ENCODE results near the gene KCNC1.

The KCNC1 gene

GRCh38 chr11:17716807-17717206 is 17.8 kb upstream of the KCNC1 start:
- DNase-seq: no peak

- DNase-seq: no peak
Measured at GRCh38 chr11:17718015-17718414, 16.6 kb upstream of the KCNC1 start.

- no peak for DNase-seq
Measured at GRCh38 chr11:17718510-17718962, 16.0 kb upstream of the KCNC1 start.

DNA sequence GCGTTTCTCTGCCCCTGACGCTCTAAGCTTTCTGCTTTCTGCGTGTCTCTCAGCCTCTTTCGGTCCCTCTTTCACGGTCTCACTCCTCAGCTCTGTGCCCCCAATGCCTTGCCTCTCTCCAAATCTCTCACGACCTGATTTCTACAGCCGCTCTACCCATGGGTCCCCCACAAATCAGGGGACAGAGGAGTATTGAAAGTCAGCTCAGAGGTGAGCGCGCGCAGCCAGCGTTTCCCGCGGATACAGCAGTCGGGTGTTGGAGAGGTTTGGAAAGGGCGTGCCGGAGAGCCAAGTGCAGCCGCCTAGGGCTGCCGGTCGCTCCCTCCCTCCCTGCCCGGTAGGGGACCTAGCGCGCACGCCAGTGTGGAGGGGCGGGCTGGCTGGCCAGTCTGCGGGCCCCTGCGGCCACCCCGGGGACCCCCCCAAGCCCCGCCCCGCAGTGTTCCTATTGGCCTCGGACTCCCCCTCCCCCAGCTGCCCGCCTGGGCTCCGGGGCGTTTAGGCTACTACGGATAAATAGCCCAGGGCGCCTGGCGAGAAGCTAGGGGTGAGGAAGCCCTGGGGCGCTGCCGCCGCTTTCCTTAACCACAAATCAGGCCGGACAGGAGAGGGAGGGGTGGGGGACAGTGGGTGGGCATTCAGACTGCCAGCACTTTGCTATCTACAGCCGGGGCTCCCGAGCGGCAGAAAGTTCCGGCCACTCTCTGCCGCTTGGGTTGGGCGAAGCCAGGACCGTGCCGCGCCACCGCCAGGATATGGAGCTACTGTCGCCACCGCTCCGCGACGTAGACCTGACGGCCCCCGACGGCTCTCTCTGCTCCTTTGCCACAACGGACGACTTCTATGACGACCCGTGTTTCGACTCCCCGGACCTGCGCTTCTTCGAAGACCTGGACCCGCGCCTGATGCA is 15.3 kb upstream of the KCNC1 start, which contains the start of gene MYOD1:
TSS of gene MYOD1 (plus strand) at position 544 of the 910 bp plus-strand sequence. CDS start at position 756, 212 bp downstream.
- peak; percentile 68 for DNase-seq

- peak; percentile 68 for DNase-seq
Measured at GRCh38 chr11:17719938-17720795, 14.4 kb upstream of the KCNC1 start.

GRCh38 chr11:17720796-17721171 is 13.8 kb upstream of the KCNC1 start:
- DNase-seq: no peak

- DNase-seq: no peak
Measured at GRCh38 chr11:17721242-17721999, 13.2 kb upstream of the KCNC1 start.

DNA sequence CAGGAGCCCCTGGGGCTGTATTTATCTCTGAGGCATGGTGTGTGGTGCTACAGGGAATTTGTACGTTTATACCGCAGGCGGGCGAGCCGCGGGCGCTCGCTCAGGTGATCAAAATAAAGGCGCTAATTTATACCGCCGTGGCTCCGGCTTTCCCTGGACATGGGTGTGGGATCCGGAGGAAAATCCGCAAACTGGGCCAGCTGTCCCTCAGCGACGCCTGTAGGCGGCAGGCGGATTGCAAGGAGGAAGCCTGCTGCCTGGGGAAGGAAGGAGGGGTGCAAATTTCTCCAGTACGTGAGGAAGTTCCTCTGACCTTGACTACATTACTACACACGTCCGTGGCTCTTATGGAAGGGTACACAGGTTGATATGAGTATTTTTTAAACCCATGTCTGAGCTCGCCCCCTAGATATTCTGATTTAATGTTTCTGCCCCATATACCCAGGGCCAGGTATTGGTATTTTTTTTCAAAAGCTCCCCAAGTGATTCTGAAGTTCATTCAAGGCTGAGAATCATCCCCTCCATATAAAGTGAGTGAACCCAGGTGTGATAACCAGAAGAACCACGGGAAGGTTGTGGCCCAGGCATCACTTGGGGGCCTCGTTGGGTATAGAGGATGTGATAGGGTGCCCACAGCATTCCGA is 12.5 kb upstream of the KCNC1 start:
- DNase-seq: peak; percentile 75

DNA sequence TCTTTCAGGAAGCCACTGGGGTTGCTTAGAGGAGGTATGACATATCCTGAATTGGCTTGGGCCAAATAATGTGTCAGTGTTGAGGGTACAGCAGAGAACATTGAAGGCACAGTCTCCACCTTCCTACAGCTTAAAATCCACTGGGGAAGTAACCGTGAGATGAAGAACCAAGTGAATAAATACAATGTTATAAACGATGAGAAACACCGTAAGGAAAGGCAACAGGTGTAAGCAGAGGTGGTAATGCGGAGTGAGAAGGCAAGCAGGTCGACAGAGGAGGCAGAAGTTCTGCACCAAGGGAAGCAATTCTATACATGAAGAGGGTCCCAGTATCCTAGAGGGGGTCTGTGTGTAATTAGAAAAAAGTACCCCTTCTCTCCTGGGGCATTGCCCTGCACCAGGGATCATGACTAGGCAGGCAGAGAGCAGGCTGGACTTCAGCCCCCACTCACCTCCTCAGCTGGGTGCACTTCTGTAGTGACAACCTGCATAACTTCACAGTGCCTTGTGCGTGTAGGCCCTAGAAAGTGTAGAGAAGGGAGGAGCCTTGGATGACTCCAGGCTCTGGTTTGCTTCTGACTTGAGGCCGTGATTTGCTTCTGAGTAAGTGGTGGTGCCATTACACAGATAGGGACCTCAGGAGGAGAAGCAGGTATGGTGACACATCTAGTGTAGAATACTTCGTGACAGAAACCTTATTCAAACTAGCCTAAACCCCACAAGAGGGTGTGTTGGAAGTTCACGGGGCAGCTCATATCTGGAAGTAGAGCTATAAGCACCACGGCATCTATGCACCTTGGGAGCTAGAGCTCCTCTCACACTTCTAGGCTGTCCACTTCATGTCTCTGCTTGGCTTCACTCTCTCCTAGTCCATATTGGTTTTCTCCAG is 10.3 kb upstream of the KCNC1 start:
- no peak for DNase-seq

DNA sequence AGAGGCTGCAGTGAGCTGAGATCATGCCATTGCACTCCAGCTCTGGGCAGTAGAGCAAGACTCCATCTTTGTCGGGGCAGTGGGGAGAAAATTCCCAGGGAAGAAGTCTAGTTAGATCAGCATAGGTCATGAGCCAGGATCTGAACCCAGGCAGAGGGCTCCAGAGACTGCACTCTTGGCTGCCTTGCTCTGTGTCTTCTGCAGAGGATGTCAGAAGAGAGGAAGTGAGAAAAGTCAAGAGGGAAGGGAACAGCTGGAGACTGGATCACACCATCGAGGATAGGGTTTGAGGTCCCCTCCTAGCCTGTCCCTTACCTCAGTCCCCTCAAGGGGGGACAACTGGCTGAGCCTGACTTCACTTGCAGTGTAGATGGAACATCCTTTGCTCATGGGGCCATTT is 9.4 kb upstream of the KCNC1 start:
- DNase-seq: no peak

- DNase-seq: no peak
Measured at GRCh38 chr11:17730137-17730536, 4.4 kb upstream of the KCNC1 start.

DNA sequence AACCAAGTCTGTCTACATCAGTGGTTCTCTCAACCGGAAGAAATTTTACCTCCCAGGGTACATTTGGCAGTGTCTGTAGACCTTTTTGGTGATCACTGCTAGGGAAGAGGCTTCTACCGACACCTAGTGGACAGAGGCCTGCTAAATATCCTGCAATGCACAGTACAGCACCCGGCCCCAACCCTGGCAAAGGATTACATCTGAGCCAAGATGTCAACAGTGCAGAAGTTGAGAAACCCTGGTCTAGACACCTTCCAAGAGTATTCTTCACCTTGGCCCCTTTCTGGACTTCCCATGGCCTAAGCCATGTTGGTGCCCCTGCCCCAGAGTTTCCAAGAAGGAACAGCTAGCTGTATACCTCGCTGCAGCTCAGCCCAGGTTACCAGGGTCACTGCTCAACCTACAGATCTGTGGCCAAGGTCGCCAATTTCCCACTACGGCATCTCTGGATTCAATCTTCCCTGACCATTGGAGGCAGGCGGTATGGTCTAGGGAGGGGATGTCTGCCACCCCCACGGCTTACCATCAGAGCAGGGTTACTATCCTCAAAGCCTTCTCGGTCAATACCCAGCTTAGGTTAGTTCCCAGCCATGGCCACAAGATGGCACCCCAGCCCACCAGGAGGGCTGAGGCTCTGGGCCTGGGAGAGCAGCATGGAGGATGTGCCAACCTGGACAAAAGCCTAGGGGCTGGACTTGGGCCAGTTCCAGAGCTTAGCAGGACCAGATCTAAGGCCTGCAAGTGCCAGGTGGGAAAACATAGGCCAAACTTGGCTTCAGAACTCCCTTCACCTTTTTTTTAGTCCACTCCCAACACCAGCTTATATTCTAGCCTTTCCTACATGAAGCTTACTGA is 3.7 kb upstream of the KCNC1 start:
- DNase-seq: peak; percentile 92

- no peak for DNase-seq
Measured at GRCh38 chr11:17733261-17733660, 1.3 kb upstream of the KCNC1 start.

- peak; percentile 90 for DNase-seq
Measured at GRCh38 chr11:17734986-17735817, 621 bp downstream of the KCNC1 start.

- no peak for DNase-seq
Measured at GRCh38 chr11:17735818-17736578, 1.4 kb downstream of the KCNC1 start.

- DNase-seq: no peak
Measured at GRCh38 chr11:17736579-17736893, 2.0 kb downstream of the KCNC1 start.

- no peak for DNase-seq
Measured at GRCh38 chr11:17736930-17737817, 2.6 kb downstream of the KCNC1 start.

Measured in islet precursor cell (in vitro differentiated cells).